ENCODE measurements around the gene ATF3. TPM values are rescaled to one million over a fixed set of nuclear protein-coding genes. Genes with fewer than 3 reads are reported as not detected.

ATF3 gene
- total and polyA plus RNA-seq, 2 experiments from 2014 or later: 5.4 to 9.9 TPM

DNA sequence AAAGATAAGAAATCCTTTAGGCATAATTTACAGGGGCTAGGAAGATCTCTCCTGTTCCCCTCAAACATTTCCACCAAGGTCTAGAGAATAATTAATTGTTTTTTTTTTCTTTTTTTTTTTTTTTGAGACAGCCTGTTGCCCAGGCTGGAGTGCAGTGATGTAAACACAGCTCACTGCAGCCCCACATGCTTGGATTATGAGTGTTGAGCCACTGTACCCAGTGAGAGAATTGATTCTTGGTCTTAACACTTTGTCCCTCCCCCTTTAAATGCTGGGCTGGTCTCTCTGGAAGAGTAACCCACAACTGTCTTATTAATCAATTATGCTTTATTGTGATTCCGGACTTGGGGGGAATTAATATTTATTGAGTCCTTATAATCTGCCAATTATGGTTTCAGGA, 33.4 kb downstream of the ATF3 start:
- Histone ChIP-seq H3K36me3 (no peaks in the 10 kb centered on the region), H3K4me3 (no peak overlapping the region), H3K27me3 (no peaks in the 10 kb centered on the region), H3K4me1 (ENCODE audit: low read depth) (peaks cover 16% of the 10 kb centered on the region), H3K9me3 (ENCODE audit: low read depth) (no peaks in the 10 kb centered on the region), H3K27ac (no peak overlapping the region)
- no peak for DNase-seq (ENCODE audit: low read depth in 1 of 2, low spot score in 1 of 2)
- TF ChIP-seq, protein P1, sequence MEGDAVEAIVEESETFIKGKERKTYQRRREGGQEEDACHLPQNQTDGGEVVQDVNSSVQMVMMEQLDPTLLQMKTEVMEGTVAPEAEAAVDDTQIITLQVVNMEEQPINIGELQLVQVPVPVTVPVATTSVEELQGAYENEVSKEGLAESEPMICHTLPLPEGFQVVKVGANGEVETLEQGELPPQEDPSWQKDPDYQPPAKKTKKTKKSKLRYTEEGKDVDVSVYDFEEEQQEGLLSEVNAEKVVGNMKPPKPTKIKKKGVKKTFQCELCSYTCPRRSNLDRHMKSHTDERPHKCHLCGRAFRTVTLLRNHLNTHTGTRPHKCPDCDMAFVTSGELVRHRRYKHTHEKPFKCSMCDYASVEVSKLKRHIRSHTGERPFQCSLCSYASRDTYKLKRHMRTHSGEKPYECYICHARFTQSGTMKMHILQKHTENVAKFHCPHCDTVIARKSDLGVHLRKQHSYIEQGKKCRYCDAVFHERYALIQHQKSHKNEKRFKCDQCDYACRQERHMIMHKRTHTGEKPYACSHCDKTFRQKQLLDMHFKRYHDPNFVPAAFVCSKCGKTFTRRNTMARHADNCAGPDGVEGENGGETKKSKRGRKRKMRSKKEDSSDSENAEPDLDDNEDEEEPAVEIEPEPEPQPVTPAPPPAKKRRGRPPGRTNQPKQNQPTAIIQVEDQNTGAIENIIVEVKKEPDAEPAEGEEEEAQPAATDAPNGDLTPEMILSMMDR (IDR thresholded peaks at IDR 0.05; ENCODE audit: low read depth, low read length): no peak

DNA sequence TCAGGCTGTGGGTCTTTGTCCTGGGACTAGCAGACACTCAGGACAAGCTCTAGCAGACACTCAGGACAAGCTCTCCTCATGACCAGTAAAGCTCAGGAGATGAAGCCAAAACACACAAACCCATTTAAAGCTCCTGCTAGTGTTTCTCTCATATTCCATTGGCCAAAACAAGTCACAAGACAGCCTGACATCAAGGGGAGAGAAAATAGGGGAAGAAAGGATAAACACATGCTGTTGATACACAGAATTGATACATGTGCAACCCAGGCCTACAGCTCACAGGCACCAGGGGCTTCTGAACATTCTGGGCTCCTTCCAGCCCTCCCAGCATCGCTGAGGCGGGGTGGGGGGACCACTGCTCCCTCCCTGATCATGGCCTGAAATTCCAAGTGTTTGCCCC, 35.3 kb downstream of the ATF3 start:
- H3K27ac ChIP-seq: no peak overlapping the region
- H3K27me3 ChIP-seq: no peaks in the 10 kb centered on the region
- H3K36me3 ChIP-seq: no peaks in the 10 kb centered on the region
- DNase-seq (ENCODE audit: low read depth in 1 of 2, low spot score in 1 of 2): no peak
- no peak overlapping the region for H3K4me3 ChIP-seq
- no peaks in the 10 kb centered on the region for H3K9me3 ChIP-seq (ENCODE audit: low read depth)
- TF ChIP-seq, protein P1 (IDR thresholded peaks at IDR 0.05; ENCODE audit: low read depth, low read length): no peak
- H3K4me1 ChIP-seq (ENCODE audit: low read depth): peaks cover 6% of the 10 kb centered on the region

- Histone ChIP-seq H3K4me3 (no peak overlapping the region), H3K36me3 (no peaks in the 10 kb centered on the region), H3K27me3 (no peaks in the 10 kb centered on the region), H3K4me1 (ENCODE audit: low read depth) (no peaks in the 10 kb centered on the region), H3K27ac (no peak overlapping the region), H3K9me3 (ENCODE audit: low read depth) (no peaks in the 10 kb centered on the region)
- DNase-seq (ENCODE audit: low read depth in 1 of 2, low spot score in 1 of 2): no peak
- TF ChIP-seq, protein P1 (IDR thresholded peaks at IDR 0.05; ENCODE audit: low read depth, low read length): no peak
These were observed 36.4 kb downstream of the ATF3 start for GRCh38 chr1:212644866-212645545.

- Histone ChIP-seq H3K27me3 (no peaks in the 10 kb centered on the region), H3K27ac (no peak overlapping the region), H3K4me1 (ENCODE audit: low read depth) (no peaks in the 10 kb centered on the region), H3K9me3 (ENCODE audit: low read depth) (no peaks in the 10 kb centered on the region), H3K36me3 (no peaks in the 10 kb centered on the region), H3K4me3 (no peak overlapping the region)
- TF ChIP-seq, protein P1 (IDR thresholded peaks at IDR 0.05; ENCODE audit: low read depth, low read length): no peak
- DNase-seq (ENCODE audit: low read depth in 1 of 2, low spot score in 1 of 2): no peak
These were observed 37.3 kb downstream of the ATF3 start for GRCh38 chr1:212645546-212646543.

- Histone ChIP-seq H3K9me3 (ENCODE audit: low read depth) (no peaks in the 10 kb centered on the region), H3K4me1 (ENCODE audit: low read depth) (no peaks in the 10 kb centered on the region), H3K4me3 (no peak overlapping the region), H3K27me3 (no peaks in the 10 kb centered on the region), H3K27ac (no peak overlapping the region), H3K36me3 (no peaks in the 10 kb centered on the region)
- TF ChIP-seq, protein P1 (IDR thresholded peaks at IDR 0.05; ENCODE audit: low read depth, low read length): no peak
- no peak for DNase-seq (ENCODE audit: low read depth in 1 of 2, low spot score in 1 of 2)
These were observed 38.0 kb downstream of the ATF3 start for GRCh38 chr1:212646588-212646987.
